HL-60 (cell line): ENCODE data around the gene IVD.

Source experiments
- POLR2AphosphoS5 ChIP-seq: IDR thresholded peaks from 2 replicates; pipeline ENCODE4 v1.6.1; 2012; ENCODE audit warnings: low read depth
- REST ChIP-seq: IDR thresholded peaks from 2 replicates; pipeline ENCODE4 v1.6.1; 2012; ENCODE audit warnings: low read depth; ENCODE audit not compliant: insufficient replicate concordance
- SPI1 ChIP-seq: IDR thresholded peaks from 2 replicates; pipeline ENCODE4 v1.6.1; 2012; ENCODE audit warnings: low read depth, mild to moderate bottlenecking, borderline replicate concordance
- TF ChIP-seq, protein P1 (sequence below): IDR thresholded peaks from one replicate; pipeline ENCODE4 v1.5.1; 2011; ENCODE audit warnings: low read length, control low read depth, inconsistent platforms; ENCODE audit not compliant: insufficient read depth

GRCh38 chr15:40470423-40471104, 65.0 kb downstream of the IVD start, which contains the start of gene CHST14:
- TF ChIP-seq, protein P1, sequence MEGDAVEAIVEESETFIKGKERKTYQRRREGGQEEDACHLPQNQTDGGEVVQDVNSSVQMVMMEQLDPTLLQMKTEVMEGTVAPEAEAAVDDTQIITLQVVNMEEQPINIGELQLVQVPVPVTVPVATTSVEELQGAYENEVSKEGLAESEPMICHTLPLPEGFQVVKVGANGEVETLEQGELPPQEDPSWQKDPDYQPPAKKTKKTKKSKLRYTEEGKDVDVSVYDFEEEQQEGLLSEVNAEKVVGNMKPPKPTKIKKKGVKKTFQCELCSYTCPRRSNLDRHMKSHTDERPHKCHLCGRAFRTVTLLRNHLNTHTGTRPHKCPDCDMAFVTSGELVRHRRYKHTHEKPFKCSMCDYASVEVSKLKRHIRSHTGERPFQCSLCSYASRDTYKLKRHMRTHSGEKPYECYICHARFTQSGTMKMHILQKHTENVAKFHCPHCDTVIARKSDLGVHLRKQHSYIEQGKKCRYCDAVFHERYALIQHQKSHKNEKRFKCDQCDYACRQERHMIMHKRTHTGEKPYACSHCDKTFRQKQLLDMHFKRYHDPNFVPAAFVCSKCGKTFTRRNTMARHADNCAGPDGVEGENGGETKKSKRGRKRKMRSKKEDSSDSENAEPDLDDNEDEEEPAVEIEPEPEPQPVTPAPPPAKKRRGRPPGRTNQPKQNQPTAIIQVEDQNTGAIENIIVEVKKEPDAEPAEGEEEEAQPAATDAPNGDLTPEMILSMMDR: no peak
- TF ChIP-seq SPI1: no peak
- TF ChIP-seq REST: no peak
- no peak for TF ChIP-seq POLR2AphosphoS5
